ENCODE data around the gene FAM163B. TPM values are rescaled to one million over a fixed set of nuclear protein-coding genes. Genes with fewer than 3 reads are reported as not detected.
A peak's percentile ranks its signal among the peaks of the same experiment; 100 is the strongest.

FAM163B gene
- total and polyA plus RNA-seq, 9 of the 15 experiments (the other 6 are each of a cell fraction or from before 2014, with no cell fraction given) = not detected

- TF ChIP-seq ZBTB5 (IDR thresholded peaks at IDR 0.05) = no peak
- no peak for TF ChIP-seq TCF3 (CRISPR knock-in tag; IDR thresholded peaks at IDR 0.05)
Measured at GRCh38 chr9:133531293-133531692, 77.9 kb downstream of the FAM163B start (continued).

GRCh38 chr9:133529874-133530273 is 79.3 kb downstream of the FAM163B start:
- Histone ChIP-seq H3K27me3 (ENCODE audit: control insufficient read depth in 2 of 2, insufficient read depth in 2 of 2, low read length in 2 of 2) (peaks cover 68 to 93% of the 10 kb centered on the region in 2 experiments; a peak in 4 of 5 replicates), H3K9me3 (replicated peaks; ENCODE audit: control insufficient read depth, insufficient read depth, low read depth, low read length) (no peaks in the 10 kb centered on the region), H3K36me3 (ENCODE audit: control insufficient read depth, insufficient read depth, low read length) (no peaks in the 10 kb centered on the region), H2AFZ (ENCODE audit: low read depth, low read length) (no peak overlapping the region), H3K9ac (ENCODE audit: insufficient read depth in 1 of 2, low read depth in 2 of 2, low read length in 2 of 2) (no peak overlapping the region), H3K4me3 (no peak overlapping the region), H3K27ac (ENCODE audit: extremely low read depth, low read depth, low read length) (no peak overlapping the region), H3K4me1 (replicated peaks in 1 of 2; ENCODE audit: control insufficient read depth in 2 of 2, insufficient read depth in 2 of 2, low read length in 2 of 2) (peaks cover 0 to 31% of the 10 kb centered on the region in 2 experiments; a peak in 2 of 5 replicates), H3K4me2 (ENCODE audit: insufficient read depth, low read length) (no peak overlapping the region), H3K9me1 (ENCODE audit: control insufficient read depth, insufficient read depth, low read length) (no peaks in the 10 kb centered on the region), H3K79me2 (ENCODE audit: control insufficient read depth, insufficient read depth, low read length) (no peaks in the 10 kb centered on the region), H4K20me1 (replicated peaks; ENCODE audit: control insufficient read depth, insufficient read depth, low read length) (peaks cover 27% of the 10 kb centered on the region)
- CTCF ChIA-PET (ENCODE audit: low intra/inter-chr PET ratio) = no interaction called here
- POLR2A ChIA-PET = interaction anchor here (0.6 to 1.4 kb wide), 5 partner anchors 14 to 1462 kb away, joined by 3 to 6 read pairs (median 4); no protein-coding TSS in a partner anchor
- intact Hi-C loops (cut with micrococcal nuclease) (no loop called here), in situ Hi-C loops (cut with MboI) (no loop called here)
- BruUV-seq (replicated peaks) = no TSS peak
- ATAC-seq = no peak
- DNase-seq (ENCODE audit: extremely low read depth in 1 of 4, low spot score in 3 of 4) = no peak
- TF ChIP-seq ZNF263 (CRISPR knock-in tag; IDR thresholded peaks at IDR 0.05; ENCODE audit: borderline replicate concordance) (peak; percentile 96), YY1 (IDR thresholded peaks at IDR 0.05; ENCODE audit: borderline replicate concordance in 1 of 3, control insufficient read depth in 1 of 3, extremely low read depth in 1 of 3, insufficient read depth in 3 of 3, insufficient read length in 1 of 3, insufficient replicate concordance in 2 of 3, low read depth in 1 of 3, low read length in 2 of 3) (no peak)
- no peak for FAIRE-seq
- WGBS (ENCODE audit: insufficient coverage, low coverage, missing lambda C conversion rate) = 0% methylated on average over 6 of the region's 7 CpGs

All from K562 (cell line).